Kidney epithelial cell (primary cell): Measurements from ENCODE around the gene ADAMTS2. TPM values are rescaled to one million over a fixed set of nuclear protein-coding genes. Genes with fewer than 3 reads are reported as not detected.

ENCODE experiments used
- DNase-seq: peaks from one replicate; pipeline ENCODE4 v3.0.0-alpha.2; 2010; ENCODE audit warnings: low read depth
- H3K27me3 ChIP-seq: 2 replicates; pipeline ENCODE4 v1.6.0; 2011; ENCODE audit warnings: low read length; ENCODE audit not compliant: control insufficient read depth, insufficient read depth
- H3K36me3 ChIP-seq: 2 replicates; pipeline ENCODE4 v1.5.1; 2011; ENCODE audit warnings: low read length; ENCODE audit not compliant: control insufficient read depth, insufficient read depth
- H3K4me3 ChIP-seq: 2 replicates; pipeline ENCODE4 v1.5.1; 2011; ENCODE audit warnings: low read depth, mild to moderate bottlenecking, control low read depth, low read length
- total RNA-seq: library from RNA; depleted of rRNA; stranded (reverse); fragments of >200 nt; gene quantifications from 2 replicates; pipeline ENCODE4 v1.2.3, GENCODE V29; 2015
- TF ChIP-seq, protein P1 (sequence below): IDR thresholded peaks from 2 replicates; pipeline ENCODE4 v1.5.1; 2011; ENCODE audit warnings: mild to moderate bottlenecking, moderate library complexity, low read length, control low read depth, inconsistent platforms; ENCODE audit not compliant: insufficient read depth, poor library complexity, severe bottlenecking

Gene ADAMTS2
- total RNA-seq, 1 donor from 2014 or later = 1.8 TPM

DNA sequence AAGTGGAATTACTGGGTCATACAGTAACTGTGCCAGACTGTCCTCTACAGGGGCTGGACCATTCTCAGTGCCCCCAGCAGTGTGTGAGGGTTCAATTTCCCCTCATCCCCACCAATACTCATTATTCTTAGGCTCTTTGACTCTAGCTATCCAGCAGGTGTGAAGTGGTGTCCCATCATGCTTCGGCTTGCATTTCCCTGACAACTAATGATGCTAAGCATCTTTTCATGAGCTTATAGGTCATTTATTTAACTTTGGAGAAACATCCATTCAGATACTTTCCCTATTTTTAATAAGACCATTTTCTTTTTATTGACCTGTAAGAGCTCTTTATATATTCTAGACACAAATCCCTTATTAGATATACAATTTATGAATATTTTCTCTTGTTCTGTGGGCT lies 63.6 kb downstream of the ADAMTS2 start:
- no peak for DNase-seq
- TF ChIP-seq, protein P1, sequence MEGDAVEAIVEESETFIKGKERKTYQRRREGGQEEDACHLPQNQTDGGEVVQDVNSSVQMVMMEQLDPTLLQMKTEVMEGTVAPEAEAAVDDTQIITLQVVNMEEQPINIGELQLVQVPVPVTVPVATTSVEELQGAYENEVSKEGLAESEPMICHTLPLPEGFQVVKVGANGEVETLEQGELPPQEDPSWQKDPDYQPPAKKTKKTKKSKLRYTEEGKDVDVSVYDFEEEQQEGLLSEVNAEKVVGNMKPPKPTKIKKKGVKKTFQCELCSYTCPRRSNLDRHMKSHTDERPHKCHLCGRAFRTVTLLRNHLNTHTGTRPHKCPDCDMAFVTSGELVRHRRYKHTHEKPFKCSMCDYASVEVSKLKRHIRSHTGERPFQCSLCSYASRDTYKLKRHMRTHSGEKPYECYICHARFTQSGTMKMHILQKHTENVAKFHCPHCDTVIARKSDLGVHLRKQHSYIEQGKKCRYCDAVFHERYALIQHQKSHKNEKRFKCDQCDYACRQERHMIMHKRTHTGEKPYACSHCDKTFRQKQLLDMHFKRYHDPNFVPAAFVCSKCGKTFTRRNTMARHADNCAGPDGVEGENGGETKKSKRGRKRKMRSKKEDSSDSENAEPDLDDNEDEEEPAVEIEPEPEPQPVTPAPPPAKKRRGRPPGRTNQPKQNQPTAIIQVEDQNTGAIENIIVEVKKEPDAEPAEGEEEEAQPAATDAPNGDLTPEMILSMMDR = no peak
- H3K27me3 ChIP-seq = no peaks in the 10 kb centered on the region
- no peak overlapping the region for H3K4me3 ChIP-seq
- no peaks in the 10 kb centered on the region for H3K36me3 ChIP-seq

DNA sequence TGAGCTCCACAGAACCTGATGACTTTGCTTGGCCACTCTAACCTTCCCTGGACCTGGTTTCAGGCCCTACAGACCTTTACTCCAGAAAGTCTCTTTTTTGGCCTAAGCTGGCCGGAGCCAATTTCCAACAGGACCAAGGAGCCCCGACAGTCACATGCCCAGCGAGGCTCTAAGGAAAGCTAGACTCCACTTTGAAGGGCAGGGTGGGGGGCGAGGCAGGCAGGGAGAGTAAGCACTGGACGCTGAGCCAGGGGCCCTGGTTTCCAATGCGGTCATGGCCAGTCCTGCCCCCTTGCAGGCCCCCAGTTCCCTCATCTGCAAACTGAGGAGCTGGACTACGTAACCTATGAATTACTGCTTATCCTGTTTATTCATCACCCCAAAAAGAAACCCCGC lies 65.2 kb downstream of the ADAMTS2 start:
- H3K4me3 ChIP-seq = no peak overlapping the region
- no peaks in the 10 kb centered on the region for H3K36me3 ChIP-seq
- H3K27me3 ChIP-seq = no peaks in the 10 kb centered on the region
- DNase-seq = no peak
- TF ChIP-seq, protein P1 = no peak

DNA sequence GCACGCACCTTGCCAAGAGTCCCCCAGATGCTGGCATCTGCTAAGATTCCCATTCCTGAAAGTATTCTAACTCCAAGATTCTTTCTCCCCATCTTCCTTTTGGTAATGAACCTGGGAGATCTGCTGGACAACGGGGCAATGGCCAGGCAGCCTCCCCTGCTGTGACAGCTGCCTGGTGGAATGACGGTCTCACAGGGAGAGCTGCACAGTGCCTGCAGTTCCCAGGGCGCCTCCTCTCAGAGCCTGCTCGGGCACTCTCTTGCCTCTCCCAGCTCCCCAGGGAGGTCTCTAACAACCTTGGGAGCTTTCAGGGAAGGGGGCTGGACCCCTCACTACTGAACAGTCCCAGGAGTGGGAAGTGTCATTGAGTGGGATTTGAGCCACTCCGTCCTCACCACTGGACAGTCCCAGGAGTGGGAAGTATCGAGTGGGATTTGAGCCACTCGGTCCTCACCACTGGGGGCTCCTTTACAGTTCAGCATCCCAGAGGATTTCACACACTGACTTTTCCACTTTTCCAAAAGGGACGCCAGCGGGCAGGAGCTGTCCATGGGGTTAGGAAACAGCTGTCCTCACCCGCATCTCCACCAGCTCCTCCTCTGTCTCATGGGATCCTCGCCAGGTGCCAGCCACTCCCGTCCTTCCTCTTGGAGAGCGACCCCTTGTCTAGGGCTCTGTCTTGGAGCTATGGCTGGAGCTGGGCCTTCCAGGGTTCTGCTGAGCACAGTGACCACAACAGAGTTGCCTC lies 65.7 kb downstream of the ADAMTS2 start:
- TF ChIP-seq, protein P1 = no peak
- Histone ChIP-seq H3K27me3 (no peaks in the 10 kb centered on the region), H3K4me3 (no peak overlapping the region), H3K36me3 (no peaks in the 10 kb centered on the region)
- DNase-seq = no peak

GRCh38 chr5:179278546-179278945 lies 66.7 kb downstream of the ADAMTS2 start:
- no peak overlapping the region for H3K4me3 ChIP-seq
- H3K36me3 ChIP-seq = no peaks in the 10 kb centered on the region
- TF ChIP-seq, protein P1 = no peak
- DNase-seq = no peak
- no peaks in the 10 kb centered on the region for H3K27me3 ChIP-seq

DNA sequence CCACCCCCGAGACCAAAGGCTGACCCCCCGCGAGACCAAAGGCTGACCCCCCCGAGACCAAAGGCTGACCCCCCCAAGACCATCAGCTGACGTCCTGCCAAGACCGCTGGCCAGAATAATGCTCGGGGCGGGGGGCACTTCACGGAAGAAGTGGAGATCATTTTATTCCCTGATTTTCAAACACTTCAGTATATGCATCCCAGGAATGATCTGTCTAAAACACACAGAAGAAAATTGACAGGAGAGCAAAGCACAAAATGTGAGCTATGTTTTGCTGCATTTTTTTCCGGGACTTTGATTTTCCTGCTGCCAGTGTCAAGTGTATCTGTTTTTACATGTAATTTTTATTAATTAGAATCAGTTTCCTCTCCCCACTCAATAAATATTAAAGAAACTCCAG lies 67.1 kb downstream of the ADAMTS2 start:
- TF ChIP-seq, protein P1 = no peak
- no peak for DNase-seq
- Histone ChIP-seq H3K36me3 (no peaks in the 10 kb centered on the region), H3K27me3 (no peaks in the 10 kb centered on the region), H3K4me3 (no peak overlapping the region)
